Measurements from ENCODE around the gene ITFG2.
"Not testable (repeated sequence)": the region's sequence is repeated elsewhere in the genome, so short reads cannot be mapped to it uniquely, and the experiment has no call there.

The ITFG2 gene

GRCh38 chr12:2812290-2813213 lies at the start of gene ITFG2:
Gene ITFG2 (plus strand): TSS chr12:2812668. CDS start chr12:2812761, 93 bp downstream.
- DNase-seq (ENCODE audit: low read depth): peak; percentile 96

GRCh38 chr12:2764398-2764797 lies 48.1 kb upstream of the ITFG2 start:
- no peak for DNase-seq (ENCODE audit: low read depth)

GRCh38 chr12:2765052-2765451 lies 47.4 kb upstream of the ITFG2 start:
- DNase-seq (ENCODE audit: low read depth): no peak

- no peak for DNase-seq (ENCODE audit: low read depth)
Observed at GRCh38 chr12:2765608-2766007, 46.9 kb upstream of the ITFG2 start.

- no peak for DNase-seq (ENCODE audit: low read depth)
Observed at GRCh38 chr12:2768224-2768961, 44.1 kb upstream of the ITFG2 start.

- DNase-seq (ENCODE audit: low read depth): no peak
Observed at GRCh38 chr12:2769866-2770533, 42.5 kb upstream of the ITFG2 start.

- not testable (repeated sequence) for DNase-seq (ENCODE audit: low read depth)
Observed at GRCh38 chr12:2770544-2770943, 41.9 kb upstream of the ITFG2 start.

- no peak for DNase-seq (ENCODE audit: low read depth)
Observed at GRCh38 chr12:2772370-2772769, 40.1 kb upstream of the ITFG2 start.

- no peak for DNase-seq (ENCODE audit: low read depth)
Observed at GRCh38 chr12:2773199-2773875, 39.1 kb upstream of the ITFG2 start.

- no peak for DNase-seq (ENCODE audit: low read depth)
Observed at GRCh38 chr12:2775431-2775830, 37.0 kb upstream of the ITFG2 start.

- no peak for DNase-seq (ENCODE audit: low read depth)
Observed at GRCh38 chr12:2776129-2776806, 36.2 kb upstream of the ITFG2 start.

GRCh38 chr12:2779281-2779680 lies 33.2 kb upstream of the ITFG2 start:
- no peak for DNase-seq (ENCODE audit: low read depth)

- no peak for DNase-seq (ENCODE audit: low read depth)
Observed at GRCh38 chr12:2783936-2784600, 28.4 kb upstream of the ITFG2 start.

GRCh38 chr12:2785017-2785416 lies 27.5 kb upstream of the ITFG2 start:
- no peak for DNase-seq (ENCODE audit: low read depth)

- no peak for DNase-seq (ENCODE audit: low read depth)
Observed at GRCh38 chr12:2791089-2791488, 21.4 kb upstream of the ITFG2 start.

- no peak for DNase-seq (ENCODE audit: low read depth)
Observed at GRCh38 chr12:2792671-2793500, 19.6 kb upstream of the ITFG2 start.

GRCh38 chr12:2793561-2793960 lies 18.9 kb upstream of the ITFG2 start:
- DNase-seq (ENCODE audit: low read depth): no peak

- DNase-seq (ENCODE audit: low read depth): no peak
Observed at GRCh38 chr12:2794191-2794735, 18.2 kb upstream of the ITFG2 start.

- peak; percentile 43 for DNase-seq (ENCODE audit: low read depth)
Observed at GRCh38 chr12:2794736-2795289, 17.7 kb upstream of the ITFG2 start, which contains the start of gene FKBP4. Gene FKBP4 (plus strand): TSS chr12:2794970. CDS start chr12:2795140, 170 bp downstream.

All from HS-5 (cell line).